Measurements from ENCODE around the gene RASD1. TPM values are rescaled to one million over a fixed set of nuclear protein-coding genes. Genes with fewer than 3 reads are reported as not detected.

Gene RASD1
- total RNA-seq, 2 donors from 2014 or later: 124 to 175 TPM

GRCh38 chr17:17507465-17508011, 11.3 kb upstream of the RASD1 start:
- no peaks in the 10 kb centered on the region for H3K27me3 ChIP-seq (replicated peaks; ENCODE audit: insufficient read depth)
- H3K27ac ChIP-seq: no peak overlapping the region
- no peak for DNase-seq (ENCODE audit: low spot score)
- no peak overlapping the region for H3K4me3 ChIP-seq
- intact Hi-C loops (cut with DNase I): loop anchor here (10.0 kb wide), 1 partner anchor 107 kb away; no protein-coding TSS in a partner anchor
- WGBS: 88% methylated on average over 16 of the region's 16 CpGs
- H3K4me1 ChIP-seq (replicated peaks): peaks cover 4% of the 10 kb centered on the region
- H3K36me3 ChIP-seq: no peaks in the 10 kb centered on the region
- no peaks in the 10 kb centered on the region for H3K9me3 ChIP-seq
- no peak for TF ChIP-seq POLR2A (IDR thresholded peaks at IDR 0.05)
- no peak for TF ChIP-seq CTCF (IDR thresholded peaks at IDR 0.05)
- no peak for TF ChIP-seq POLR2AphosphoS5 (IDR thresholded peaks at IDR 0.05)

- intact Hi-C loops (cut with DNase I): loop anchor here (10.0 kb wide), 1 partner anchor 108 kb away; no protein-coding TSS in a partner anchor
- WGBS: 62% methylated on average over 13 of the region's 17 CpGs
- no peaks in the 10 kb centered on the region for H3K36me3 ChIP-seq
- no peak for DNase-seq (ENCODE audit: low spot score)
- H3K9me3 ChIP-seq: no peaks in the 10 kb centered on the region
- peaks cover 4% of the 10 kb centered on the region for H3K4me1 ChIP-seq (replicated peaks)
- no peak overlapping the region for H3K4me3 ChIP-seq
- no peaks in the 10 kb centered on the region for H3K27me3 ChIP-seq (replicated peaks; ENCODE audit: insufficient read depth)
- H3K27ac ChIP-seq: peak overlapping the region; percentile 49 to 58
- no peak for TF ChIP-seq POLR2AphosphoS5 (IDR thresholded peaks at IDR 0.05)
- TF ChIP-seq CTCF (IDR thresholded peaks at IDR 0.05): no peak
- no peak for TF ChIP-seq POLR2A (IDR thresholded peaks at IDR 0.05)
Measured at GRCh38 chr17:17506893-17507464, 10.8 kb upstream of the RASD1 start.

- no peak for DNase-seq (ENCODE audit: low spot score)
- no peak for TF ChIP-seq CTCF (IDR thresholded peaks at IDR 0.05)
- TF ChIP-seq POLR2AphosphoS5 (IDR thresholded peaks at IDR 0.05): peak; percentile 15
- no peak for TF ChIP-seq POLR2A (IDR thresholded peaks at IDR 0.05)
- intact Hi-C loops (cut with DNase I): loop anchor here (10.0 kb wide), 1 partner anchor 109 kb away; no protein-coding TSS in a partner anchor
- Histone ChIP-seq H3K27me3 (replicated peaks; ENCODE audit: insufficient read depth) (no peaks in the 10 kb centered on the region), H3K36me3 (no peaks in the 10 kb centered on the region), H3K27ac (peak overlapping the region; percentile 49 to 58), H3K9me3 (no peaks in the 10 kb centered on the region), H3K4me1 (replicated peaks) (peaks cover 4% of the 10 kb centered on the region), H3K4me3 (no peak overlapping the region)
- WGBS: 58% methylated on average over 14 of the region's 22 CpGs
Measured at GRCh38 chr17:17506181-17506741, 10.1 kb upstream of the RASD1 start.

GRCh38 chr17:17505610-17506171, 9.5 kb upstream of the RASD1 start:
- no peak for DNase-seq (ENCODE audit: low spot score)
- 90% methylated on average over 17 of the region's 22 CpGs for WGBS
- H3K9me3 ChIP-seq: no peaks in the 10 kb centered on the region
- no peak overlapping the region for H3K4me3 ChIP-seq
- no peak for TF ChIP-seq POLR2AphosphoS5 (IDR thresholded peaks at IDR 0.05)
- TF ChIP-seq POLR2A (IDR thresholded peaks at IDR 0.05): no peak
- TF ChIP-seq CTCF (IDR thresholded peaks at IDR 0.05): no peak
- peaks cover 4% of the 10 kb centered on the region for H3K4me1 ChIP-seq (replicated peaks)
- intact Hi-C loops (cut with DNase I): loop anchor here (10.0 kb wide), 1 partner anchor 109 kb away; no protein-coding TSS in a partner anchor
- H3K36me3 ChIP-seq: no peaks in the 10 kb centered on the region
- H3K27ac ChIP-seq: peak overlapping the region in 1 of 2 donors; percentile 49
- H3K27me3 ChIP-seq (replicated peaks; ENCODE audit: insufficient read depth): no peaks in the 10 kb centered on the region
